ENCODE results near the gene SLC35E1. TPM values are rescaled to one million over a fixed set of nuclear protein-coding genes. Genes with fewer than 3 reads are reported as not detected.
A peak's percentile ranks its signal among the peaks of the same experiment; 100 is the strongest.

The SLC35E1 gene
- total and polyA plus RNA-seq, 10 donors = 13.2 to 36.6 (median 29.9) TPM

DNA sequence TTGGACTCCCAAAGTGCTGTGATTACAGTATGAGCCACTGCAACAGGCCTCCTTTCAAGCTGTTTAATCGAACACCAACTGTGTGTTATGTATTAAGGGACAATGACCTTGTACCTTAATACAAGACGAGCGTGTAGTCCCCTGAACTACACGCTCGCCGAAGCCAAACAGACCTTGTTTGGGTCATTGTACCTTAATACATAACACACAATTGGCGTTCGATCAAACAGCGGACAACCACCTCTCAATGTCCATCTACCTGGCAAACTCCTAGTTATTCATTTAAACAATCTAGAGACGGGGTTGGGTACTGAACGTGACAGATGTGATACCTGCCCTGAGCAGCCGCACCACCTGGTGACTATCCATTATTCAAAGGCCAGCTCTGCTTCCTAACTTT is 31.3 kb downstream of the SLC35E1 start:
- no peaks in the 10 kb centered on the region for H3K27me3 ChIP-seq (replicated peaks in 1 of 7)
- WGBS, 5 donors = 78 to 90% (median 82%) methylated on average over 12 of the region's 12 CpGs

GRCh38 chr19:16537111-16537510 is 35.1 kb downstream of the SLC35E1 start:
- 90 to 96% (median 92%) methylated on average over 13 of the region's 13 CpGs for WGBS, 5 donors
- TF ChIP-seq POLR2A (IDR thresholded peaks at IDR 0.05) (no peak), POLR2AphosphoS5 (IDR thresholded peaks at IDR 0.05) (no peak), CTCF (IDR thresholded peaks at IDR 0.05 in 8 of 11, conservative IDR thresholded peaks at IDR 0.05 in 3 of 11) (no peak)
- no peak overlapping the region for H3K4me3 ChIP-seq
- H3K9me3 ChIP-seq = no peaks in the 10 kb centered on the region
- no peak for DNase-seq
- H3K27me3 ChIP-seq (replicated peaks in 1 of 7) = no peaks in the 10 kb centered on the region
- H3K36me3 ChIP-seq = peaks cover 2 to 88% (median 54%) of the 10 kb centered on the region in 6 donors
- peaks cover 17 to 53% (median 39%) of the 10 kb centered on the region in 6 donors for H3K4me1 ChIP-seq
- H3K27ac ChIP-seq = no peak overlapping the region
- intact Hi-C loops (cut with DNase I; ENCODE audit: low total_unique reads) = no loop called here

More for the DNA sequence above, 31.3 kb downstream of the SLC35E1 start:
- intact Hi-C loops (cut with DNase I; ENCODE audit: low total_unique reads) = no loop called here
- Histone ChIP-seq H3K9me3 (no peaks in the 10 kb centered on the region), H3K4me3 (peak overlapping the region in 7 of 8 donors; percentile 81 to 100 (median 98)), H3K36me3 (peaks cover 0 to 49% (median 16%) of the 10 kb centered on the region in 6 donors), H3K4me1 (peaks cover 25 to 85% (median 69%) of the 10 kb centered on the region in 6 donors), H3K27ac (peak overlapping the region in 3 of 8 donors; percentile 92 to 97 (median 96))
- DNase-seq = no peak
- TF ChIP-seq POLR2A (IDR thresholded peaks at IDR 0.05) (no peak), POLR2AphosphoS5 (IDR thresholded peaks at IDR 0.05) (no peak), CTCF (IDR thresholded peaks at IDR 0.05 in 8 of 11, conservative IDR thresholded peaks at IDR 0.05 in 3 of 11) (no peak)

DNA sequence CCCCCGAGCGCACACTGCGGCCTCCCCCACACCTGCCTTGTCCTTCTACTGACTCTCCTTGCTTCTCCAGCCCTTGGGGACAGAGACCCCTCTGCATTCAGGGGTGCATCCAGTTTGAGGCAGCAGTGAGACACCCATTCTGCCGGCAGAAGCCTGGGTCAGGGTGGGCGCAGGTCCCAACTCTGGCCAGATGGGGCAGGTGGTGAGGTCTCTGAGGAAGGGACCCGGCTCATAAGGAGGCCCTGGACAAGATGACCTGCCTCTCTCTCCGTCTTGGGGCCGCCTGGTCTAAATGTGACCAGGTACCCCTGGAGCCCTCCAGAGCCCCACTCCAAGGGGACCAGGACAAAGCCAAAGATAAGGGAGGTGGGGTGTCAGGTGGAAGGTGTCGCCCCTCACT is 36.1 kb downstream of the SLC35E1 start:
- DNase-seq = no peak
- Histone ChIP-seq H3K4me1 (peaks cover 12 to 45% (median 33%) of the 10 kb centered on the region in 6 donors), H3K4me3 (no peak overlapping the region), H3K9me3 (no peaks in the 10 kb centered on the region), H3K36me3 (peaks cover 5 to 97% (median 64%) of the 10 kb centered on the region in 6 donors), H3K27me3 (replicated peaks in 1 of 7) (no peaks in the 10 kb centered on the region), H3K27ac (no peak overlapping the region)
- no peak for TF ChIP-seq CTCF (IDR thresholded peaks at IDR 0.05 in 8 of 11, conservative IDR thresholded peaks at IDR 0.05 in 3 of 11)
- TF ChIP-seq POLR2A (IDR thresholded peaks at IDR 0.05) = no peak
- peak in 1 of 3 donors; percentile 6 for TF ChIP-seq POLR2AphosphoS5 (IDR thresholded peaks at IDR 0.05)
- WGBS, 5 donors = 93 to 98% (median 94%) methylated on average over 7 to 9 of the region's 9 CpGs
- intact Hi-C loops (cut with DNase I; ENCODE audit: low total_unique reads) = no loop called here

DNA sequence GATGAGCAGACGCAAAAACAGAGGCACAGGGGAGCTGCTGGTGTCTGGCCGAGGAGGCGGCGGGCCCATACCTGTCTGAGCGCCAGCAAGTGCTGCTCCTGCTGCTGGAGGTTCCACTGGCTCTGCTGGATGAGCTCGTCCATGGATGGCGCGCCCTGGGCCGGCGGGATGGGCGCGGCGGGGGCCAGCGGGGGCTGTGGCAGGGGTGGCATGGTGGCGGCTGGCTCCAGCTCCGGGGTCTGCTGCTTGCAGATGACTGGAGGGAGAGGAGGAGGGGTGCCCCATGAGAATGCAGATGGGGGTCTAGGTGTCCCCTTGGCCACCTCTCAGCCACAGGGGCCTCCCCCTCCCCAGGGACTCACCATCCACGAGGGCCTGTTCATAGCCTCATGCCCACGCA is 36.8 kb downstream of the SLC35E1 start:
- WGBS, 5 donors = 91 to 99% (median 96%) methylated on average over 7 to 18 of the region's 18 CpGs
- H3K9me3 ChIP-seq = no peaks in the 10 kb centered on the region
- intact Hi-C loops (cut with DNase I; ENCODE audit: low total_unique reads) = no loop called here

More for the DNA sequence above, 36.8 kb downstream of the SLC35E1 start:
- Histone ChIP-seq H3K4me3 (no peak overlapping the region), H3K27ac (no peak overlapping the region), H3K4me1 (peaks cover 5 to 37% (median 25%) of the 10 kb centered on the region in 6 donors), H3K36me3 (peaks cover 6 to 100% (median 72%) of the 10 kb centered on the region in 6 donors), H3K27me3 (replicated peaks in 1 of 7) (no peaks in the 10 kb centered on the region)
- no peak for TF ChIP-seq POLR2A (IDR thresholded peaks at IDR 0.05)
- no peak for TF ChIP-seq CTCF (IDR thresholded peaks at IDR 0.05 in 8 of 11, conservative IDR thresholded peaks at IDR 0.05 in 3 of 11)
- TF ChIP-seq POLR2AphosphoS5 (IDR thresholded peaks at IDR 0.05) = no peak
- DNase-seq = no peak

Measured in spleen (tissue), 11 donors.